Left cardiac atrium (tissue), 4 donors: ENCODE data around the gene CHRD. TPM values are rescaled to one million over a fixed set of nuclear protein-coding genes. Genes with fewer than 3 reads are reported as not detected.
"Not testable (repeated sequence)": the region's sequence is repeated elsewhere in the genome, so short reads cannot be mapped to it uniquely, and the experiment has no call there.

Experiments
- ATAC-seq, 2 donors: fragments of 200-7000 bp; cut with Tn5 transposase; one replicate each; pipeline ENCODE4 v1.9.1; 2020; ENCODE audit warnings: mild to moderate bottlenecking in 2 of 2, moderate library complexity in 2 of 2
- DNase-seq: peaks from one replicate; pipeline ENCODE4 v3.0.0-alpha.2; 2020
- intact Hi-C, 2 donors: fragments of 100-400 bp; cut with DNase I; formaldehyde crosslinking; loops; one replicate each; pipeline versions ENCODE4 v1.14.1 to v1.15.1; 2022 to 2023
- total RNA-seq, 2 donors: library from RNA; stranded (reverse); fragmentation: NEBNext Ultra II Directional; extraction: Animal tissue kit (Norgen Biotek cat#: 25700); gene quantifications; one replicate each; pipeline ENCODE4 v1.2.1, GENCODE V29; 2021
- donor health status: DM: no; HTN: yes; CAD: no.
- donor health status: DM: no; HTN: yes; CAD: no; lungs with severe emphysema.
- donor health status: DM: yes; HTN: yes; CAD: no.
- donor health status: Dilated cardiomyopathy.

Gene CHRD
- total RNA-seq, 2 donors from 2014 or later = 7.2 to 12.2 TPM

DNA sequence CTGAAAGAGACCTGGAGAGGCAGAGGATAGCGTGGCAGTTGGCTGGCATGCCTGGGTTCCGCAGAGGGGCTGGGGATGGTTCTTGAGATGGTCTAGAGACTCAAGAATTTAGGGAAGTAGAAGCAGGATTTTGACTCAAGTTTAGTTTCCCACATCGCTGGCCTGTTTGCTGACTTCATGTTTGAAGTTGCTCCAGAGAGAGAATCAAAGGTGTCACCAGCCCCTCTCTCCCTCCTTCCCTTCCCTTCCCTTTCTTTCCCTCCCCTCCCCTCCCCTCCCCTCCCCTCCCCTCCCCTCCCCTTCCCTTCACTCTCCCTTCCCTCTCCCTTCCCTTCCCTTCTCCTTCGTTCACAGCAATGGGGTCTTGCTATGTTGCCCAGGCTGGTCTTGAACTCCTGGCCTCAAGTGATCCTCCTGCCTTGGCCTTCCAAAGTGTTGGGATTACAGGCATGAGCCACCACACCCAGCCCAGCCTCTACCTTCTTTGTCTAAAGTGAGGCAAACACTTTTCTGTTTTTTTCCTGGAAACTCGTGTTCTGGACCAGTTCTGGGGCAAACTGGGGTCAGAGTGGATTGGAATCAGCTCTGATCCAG is 10.2 kb downstream of the CHRD start:
- intact Hi-C loops = loop anchor here in 1 of 2 donors (10.0 kb wide), 1 partner anchor 395 kb away; no protein-coding TSS in a partner anchor
- ATAC-seq = no peak

GRCh38 chr3:184391266-184391665 is 11.4 kb downstream of the CHRD start:
- DNase-seq = no peak
- intact Hi-C loops = no loop called here
- no peak for ATAC-seq

More for the DNA sequence above, 10.2 kb downstream of the CHRD start:
- no peak for DNase-seq

- DNase-seq (no peak), ATAC-seq (no peak)
- intact Hi-C loops = no loop called here
These were observed 15.4 kb downstream of the CHRD start for GRCh38 chr3:184395320-184395660.

- intact Hi-C loops = no loop called here
- peak in 1 of 2 donors; percentile 90 for ATAC-seq
- DNase-seq = no peak
These were observed 19.6 kb downstream of the CHRD start for GRCh38 chr3:184399410-184399809.

DNA sequence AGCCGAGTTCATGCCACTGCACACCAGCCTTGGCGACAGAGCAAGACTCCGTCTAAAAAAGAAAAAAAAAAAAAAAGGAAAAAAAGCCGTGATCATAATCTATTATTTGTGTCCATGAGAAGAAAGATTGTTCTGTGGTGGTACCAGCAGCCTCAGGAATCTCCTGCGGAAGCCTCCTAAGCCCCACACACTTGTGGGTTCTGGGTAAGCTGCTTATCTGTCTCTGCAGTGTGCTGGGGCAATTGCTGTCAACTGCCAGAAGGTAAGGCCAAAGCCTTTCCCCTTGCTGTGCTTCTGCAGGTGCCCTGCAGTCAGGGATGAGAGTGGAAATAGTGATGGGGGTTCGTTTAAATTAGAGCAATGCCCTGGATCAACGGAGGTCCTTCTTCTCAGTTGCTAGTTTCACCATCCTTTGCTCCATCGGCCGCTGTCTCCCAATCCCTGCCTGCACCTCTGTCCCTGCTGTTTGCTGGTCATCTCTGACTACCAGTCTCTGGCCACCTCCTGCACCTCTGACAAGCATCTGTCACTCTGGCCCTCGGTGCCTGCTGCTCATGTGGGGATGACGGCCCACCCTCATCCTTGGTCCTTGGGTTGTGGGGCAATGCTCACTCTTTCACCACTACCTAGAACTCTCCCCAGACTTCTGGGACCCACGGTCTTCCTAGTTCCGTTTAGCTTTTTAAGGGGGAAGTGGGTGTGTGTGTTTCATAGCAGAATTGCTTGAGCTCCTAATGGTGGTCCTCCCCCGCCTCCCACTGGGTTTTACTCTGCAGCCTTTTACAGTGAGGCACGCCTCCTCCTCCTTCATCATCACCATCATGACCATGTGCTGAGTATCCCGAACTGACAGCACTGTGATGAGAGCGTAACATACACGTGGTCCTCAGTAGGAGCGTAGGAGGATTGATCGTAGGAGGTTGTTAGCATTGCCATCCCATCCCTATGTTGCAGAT is 25.5 kb downstream of the CHRD start:
- intact Hi-C loops = no loop called here
- ATAC-seq = no peak
- DNase-seq = no peak

DNA sequence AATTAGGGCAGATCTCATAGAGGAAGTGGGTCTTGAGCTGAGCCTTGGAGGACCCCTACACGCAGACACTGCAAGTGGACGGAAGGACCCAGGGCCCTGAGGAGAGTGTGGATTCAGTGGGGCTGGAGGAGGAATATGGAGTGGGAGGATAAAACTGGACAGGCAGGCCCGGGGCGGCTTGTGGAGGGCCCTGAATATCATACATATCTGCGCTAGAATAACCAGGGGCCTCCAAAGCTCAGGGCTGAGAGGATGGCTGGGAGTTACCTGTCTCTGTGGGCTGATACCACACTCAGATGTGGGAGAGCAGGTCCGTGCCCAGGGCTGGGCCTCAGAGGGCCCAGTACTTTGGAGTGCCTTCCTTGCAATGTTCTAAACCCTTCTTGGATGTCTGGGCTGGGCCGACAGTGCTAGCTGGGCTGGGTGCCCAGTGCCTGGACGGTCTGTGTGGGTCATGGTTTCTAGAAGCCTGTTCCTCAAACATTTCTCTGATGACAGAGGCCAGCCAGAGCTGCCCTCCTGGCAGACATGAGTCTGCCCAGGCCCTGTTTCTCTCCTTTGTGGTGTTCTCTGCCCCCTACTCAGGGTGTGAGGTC is 29.6 kb downstream of the CHRD start:
- ATAC-seq (no peak), DNase-seq (no peak)
- intact Hi-C loops = no loop called here

- intact Hi-C loops = loop anchor here in 1 of 2 donors (10.0 kb wide), 1 partner anchor 105 kb away; no protein-coding TSS in a partner anchor
- no peak for DNase-seq
- ATAC-seq = no peak
These were observed 30.2 kb downstream of the CHRD start for GRCh38 chr3:184409946-184410500.

GRCh38 chr3:184414418-184415202 is 34.8 kb downstream of the CHRD start:
- no peak for ATAC-seq
- intact Hi-C loops = loop anchor here in 1 of 2 donors (10.0 kb wide), 1 partner anchor 100 kb away; no protein-coding TSS in a partner anchor
- no peak for DNase-seq

- ATAC-seq = no peak
- no peak for DNase-seq
- intact Hi-C loops = loop anchor here in 1 of 2 donors (10.0 kb wide), 1 partner anchor 100 kb away; no protein-coding TSS in a partner anchor
These were observed 35.3 kb downstream of the CHRD start for GRCh38 chr3:184415203-184415490.

DNA sequence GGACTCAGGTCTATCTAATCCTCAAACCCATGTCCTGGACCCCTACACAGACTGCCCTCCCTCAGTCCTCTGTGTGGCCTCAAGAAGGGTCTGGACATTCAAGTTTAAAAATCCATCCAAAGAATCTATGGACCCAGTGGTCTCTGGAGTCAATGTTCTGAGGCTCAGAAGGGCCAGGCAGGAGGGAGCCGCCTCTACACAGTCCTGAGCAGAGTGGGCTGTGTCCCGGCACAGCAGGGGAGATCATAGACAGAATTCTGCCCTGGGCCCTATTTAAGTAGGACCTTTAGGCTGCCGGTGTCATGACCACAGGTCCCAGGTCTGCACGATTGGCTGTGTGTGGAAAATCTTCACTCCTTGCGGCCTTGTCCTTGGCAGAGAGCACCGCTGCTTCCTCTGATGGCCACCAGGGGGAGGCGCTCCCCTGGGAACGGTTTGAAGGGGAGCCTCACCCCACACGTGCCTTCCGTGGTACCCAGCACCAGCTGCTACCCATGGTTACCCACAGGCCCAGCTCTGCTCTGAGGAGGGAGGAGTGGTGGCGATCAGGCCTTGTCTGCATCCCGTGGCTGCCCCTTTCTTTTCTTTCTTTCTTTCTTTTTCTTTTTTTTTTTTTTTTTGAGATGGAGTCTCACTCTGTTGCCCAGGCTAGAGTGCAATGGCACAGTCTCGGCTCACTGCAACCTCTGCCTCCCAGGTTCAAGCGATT is 37.9 kb downstream of the CHRD start:
- intact Hi-C loops = loop anchor here in 1 of 2 donors (2.0 to 10.0 kb wide), 2 partner anchors 97 to 127 kb away; no protein-coding TSS in a partner anchor
- DNase-seq (peak; percentile 72), ATAC-seq (peak; percentile 89 to 92)

GRCh38 chr3:184419171-184419570 is 39.3 kb downstream of the CHRD start:
- intact Hi-C loops = loop anchor here in 1 of 2 donors (2.0 to 10.0 kb wide), 2 partner anchors 96 to 126 kb away; no protein-coding TSS in a partner anchor
- ATAC-seq (no peak), DNase-seq (no peak)

DNA sequence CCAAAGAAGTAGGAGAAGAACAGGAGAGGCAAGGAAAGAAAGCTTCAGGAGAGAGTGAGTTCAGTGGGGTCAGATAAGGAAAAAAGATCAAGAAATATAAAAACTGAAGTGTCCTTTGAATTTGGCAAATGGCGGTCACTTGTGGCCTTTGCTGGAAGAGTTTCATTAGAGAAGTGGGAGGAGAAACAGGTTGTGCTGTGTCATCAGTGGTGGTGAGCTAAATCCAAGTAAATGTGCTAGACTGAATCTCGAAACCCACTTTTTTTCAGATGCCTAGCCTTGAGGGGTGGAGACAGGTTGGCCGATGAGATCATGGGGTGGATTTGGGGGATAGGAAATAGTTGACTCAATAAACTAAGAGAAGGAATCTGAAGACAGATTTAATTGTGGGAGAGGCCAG is 43.7 kb downstream of the CHRD start:
- no peak for DNase-seq
- ATAC-seq = no peak
- intact Hi-C loops = no loop called here

GRCh38 chr3:184426691-184427141 is 46.9 kb downstream of the CHRD start:
- intact Hi-C loops = no loop called here
- ATAC-seq = no peak
- DNase-seq = no peak

DNA sequence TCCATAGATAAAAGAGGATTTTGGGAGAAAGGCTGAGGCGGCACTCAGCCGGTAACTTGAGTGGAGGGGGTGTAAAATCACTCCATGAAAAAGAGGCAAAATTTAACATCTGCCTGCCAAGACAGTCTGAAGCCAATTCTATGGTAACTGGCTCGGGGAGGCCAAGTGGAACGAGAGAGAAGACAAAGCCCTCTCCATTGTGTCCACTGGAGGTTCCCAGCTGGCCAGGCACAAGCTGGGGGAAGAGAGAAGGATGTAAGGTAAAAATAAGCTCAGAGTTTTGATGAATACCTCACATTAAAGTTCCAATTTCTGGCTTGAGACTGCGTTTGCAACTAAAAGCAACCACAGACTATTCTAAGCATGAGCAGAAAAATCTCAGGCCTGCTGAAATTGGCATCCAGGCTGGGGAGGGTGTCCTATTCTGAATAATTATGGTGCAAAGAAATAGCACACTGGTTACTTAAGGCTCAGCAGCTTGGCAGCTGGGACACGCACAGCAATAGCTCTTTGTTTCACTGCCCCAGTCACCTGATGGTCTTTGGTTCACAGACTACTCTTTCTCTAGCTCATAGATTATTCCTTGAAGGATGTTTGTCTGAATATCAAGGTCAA is 48.8 kb downstream of the CHRD start:
- ATAC-seq = no peak
- intact Hi-C loops = no loop called here
- no peak for DNase-seq

DNA sequence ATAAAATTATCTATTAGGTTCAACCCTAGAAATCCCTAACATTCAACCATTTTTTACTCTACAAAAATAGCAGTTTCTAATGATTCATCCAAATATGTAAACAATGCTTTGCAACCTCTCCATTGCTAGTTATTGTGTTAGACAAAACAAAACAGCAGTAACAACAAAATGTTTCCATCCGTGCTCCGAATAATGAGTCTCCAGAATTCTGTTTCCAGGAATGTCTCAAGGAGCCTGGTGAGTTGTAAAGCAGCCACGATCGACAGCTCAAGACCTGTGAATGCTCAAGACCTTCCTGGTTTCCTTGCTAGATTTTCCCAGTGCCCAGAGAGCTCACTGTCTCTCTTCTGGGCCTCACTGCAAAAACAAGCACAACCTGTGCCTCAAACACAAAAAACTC is 49.9 kb downstream of the CHRD start:
- ATAC-seq (no peak), DNase-seq (no peak)
- intact Hi-C loops = no loop called here

DNA sequence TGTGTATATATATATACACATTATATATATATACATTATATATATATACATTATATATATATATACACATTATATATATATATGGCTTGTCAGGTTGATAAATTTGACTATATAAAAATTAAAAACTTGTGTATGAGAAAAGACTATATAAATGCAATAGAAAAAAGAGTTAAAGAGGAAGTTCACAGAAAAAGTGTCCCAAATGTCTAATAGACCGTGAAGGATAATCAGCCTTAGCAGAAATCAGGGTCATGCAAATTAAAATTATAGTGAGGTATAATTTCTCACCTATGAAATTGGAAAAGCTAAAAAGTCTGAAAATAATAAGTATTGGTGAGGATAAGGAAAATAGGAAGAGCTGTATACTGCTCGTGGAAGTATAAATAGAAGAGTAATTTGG is 51.1 kb downstream of the CHRD start:
- ATAC-seq = no peak
- intact Hi-C loops = no loop called here

GRCh38 chr3:184433178-184433577 is 53.3 kb downstream of the CHRD start:
- DNase-seq, intact Hi-C loops, ATAC-seq: not testable (repeated sequence)

More for the DNA sequence above, 51.1 kb downstream of the CHRD start:
- DNase-seq = no peak

DNA sequence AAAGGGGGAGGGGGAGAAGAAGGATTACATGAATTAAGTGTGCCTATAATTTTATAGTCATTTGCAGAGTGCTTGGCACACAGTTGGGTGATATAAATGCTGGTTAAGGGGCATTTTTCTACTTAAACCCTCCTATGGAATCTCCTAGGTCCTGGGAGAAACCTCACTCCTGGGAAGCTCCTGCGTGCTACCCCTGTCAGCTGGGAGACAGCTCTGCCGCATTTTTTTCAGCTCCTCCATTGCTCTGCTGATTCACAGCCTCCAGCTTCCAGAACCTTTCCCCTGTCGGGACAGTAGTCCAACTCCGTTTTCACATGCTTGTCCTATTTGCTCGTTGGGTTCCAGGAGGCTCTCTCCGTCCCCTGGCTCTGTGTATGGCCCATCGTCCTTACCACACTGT is 59.2 kb downstream of the CHRD start:
- ATAC-seq (no peak), DNase-seq (no peak)
- intact Hi-C loops = no loop called here
